Uterus (tissue), 2 donors: ENCODE measurements around the gene KDM6A.

Source experiments
- POLR2A ChIP-seq, 2 donors: fragments of 450-650 bp; IDR thresholded peaks; one replicate each; pipeline ENCODE4 v1.6.1; 2016; ENCODE audit warnings: antibody characterized with exemption in 2 of 2, mild to moderate bottlenecking in 1 of 2, moderate library complexity in 1 of 2
- TF ChIP-seq, protein P1 (sequence below), 4 experiments: fragments of 200-600 bp in 2 of 4; fragments of 450-650 bp in 2 of 4; sonication (generic) in 2 of 4; IDR thresholded peaks; one replicate each; pipeline ENCODE4 v1.5.1; 2016 to 2019; ENCODE audit warnings: antibody characterized with exemption in 4 of 4, mild to moderate bottlenecking in 2 of 4, moderate library complexity in 1 of 4

DNA sequence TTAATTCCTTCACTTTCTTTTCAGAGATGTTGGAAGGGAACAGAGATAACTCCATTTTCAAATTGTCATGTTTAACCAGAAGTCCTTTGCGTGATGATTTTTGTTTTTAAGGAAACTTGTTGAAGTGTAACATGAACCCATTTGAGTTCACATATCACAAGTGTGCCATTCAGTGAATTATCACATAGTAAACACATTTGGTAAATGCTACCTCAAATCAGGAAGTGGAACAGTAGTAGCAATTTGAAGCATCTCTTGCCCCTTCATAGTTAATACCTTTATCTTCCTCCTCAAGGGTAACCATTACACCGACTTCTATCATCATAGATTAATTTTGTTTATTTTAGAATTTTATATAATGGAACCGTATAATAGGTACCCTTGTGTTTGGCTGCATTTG, 35.8 kb downstream of the KDM6A start:
- TF ChIP-seq, protein P1, sequence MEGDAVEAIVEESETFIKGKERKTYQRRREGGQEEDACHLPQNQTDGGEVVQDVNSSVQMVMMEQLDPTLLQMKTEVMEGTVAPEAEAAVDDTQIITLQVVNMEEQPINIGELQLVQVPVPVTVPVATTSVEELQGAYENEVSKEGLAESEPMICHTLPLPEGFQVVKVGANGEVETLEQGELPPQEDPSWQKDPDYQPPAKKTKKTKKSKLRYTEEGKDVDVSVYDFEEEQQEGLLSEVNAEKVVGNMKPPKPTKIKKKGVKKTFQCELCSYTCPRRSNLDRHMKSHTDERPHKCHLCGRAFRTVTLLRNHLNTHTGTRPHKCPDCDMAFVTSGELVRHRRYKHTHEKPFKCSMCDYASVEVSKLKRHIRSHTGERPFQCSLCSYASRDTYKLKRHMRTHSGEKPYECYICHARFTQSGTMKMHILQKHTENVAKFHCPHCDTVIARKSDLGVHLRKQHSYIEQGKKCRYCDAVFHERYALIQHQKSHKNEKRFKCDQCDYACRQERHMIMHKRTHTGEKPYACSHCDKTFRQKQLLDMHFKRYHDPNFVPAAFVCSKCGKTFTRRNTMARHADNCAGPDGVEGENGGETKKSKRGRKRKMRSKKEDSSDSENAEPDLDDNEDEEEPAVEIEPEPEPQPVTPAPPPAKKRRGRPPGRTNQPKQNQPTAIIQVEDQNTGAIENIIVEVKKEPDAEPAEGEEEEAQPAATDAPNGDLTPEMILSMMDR (IDR thresholded peaks at IDR 0.05), result no peak
- no peak for TF ChIP-seq POLR2A (IDR thresholded peaks at IDR 0.05)
